ENCODE data around the gene ATRIP. TPM values are rescaled to one million over a fixed set of nuclear protein-coding genes. Genes with fewer than 3 reads are reported as not detected.

The ATRIP gene
- total RNA-seq, 3 donors from 2014 or later (not counting 1 experiment from before 2014, with no cell fraction given), result 8.5 to 11.0 (median 10.6) TPM

GRCh38 chr3:48402907-48403306 lies 43.6 kb upstream of the ATRIP start:
- intact Hi-C loops (cut with micrococcal nuclease), result no loop called here
- Histone ChIP-seq H3K27me3 (ENCODE audit: control insufficient read depth, insufficient read depth, low read length) (no peaks in the 10 kb centered on the region), H3K36me3 (ENCODE audit: control insufficient read depth, insufficient read depth, low read length) (no peaks in the 10 kb centered on the region), H3K4me3 (ENCODE audit: low read length) (no peak overlapping the region), H3K27ac (ENCODE audit: low read length) (no peak overlapping the region), H3K9me3 (ENCODE audit: control insufficient read depth, insufficient read depth, low read length) (no peaks in the 10 kb centered on the region), H3K4me1 (ENCODE audit: control insufficient read depth, insufficient read depth, low read length) (no peaks in the 10 kb centered on the region)
- ATAC-seq, result no peak
- no peaks in the 10 kb centered on the region for H3K4me1 Mint-ChIP-seq
- no peaks in the 10 kb centered on the region for H3K9me3 Mint-ChIP-seq
- no peak overlapping the region for H3K4me3 Mint-ChIP-seq
- no peak for TF ChIP-seq CTCF (IDR thresholded peaks at IDR 0.05)
- H3K36me3 Mint-ChIP-seq, result no peaks in the 10 kb centered on the region
- peaks cover 0 to 6% of the 10 kb centered on the region in 2 donors for H3K27me3 Mint-ChIP-seq (ENCODE audit: low read depth in 2 of 2)
- 71% methylated on average over 3 of the region's 3 CpGs for WGBS (ENCODE audit: insufficient coverage)
- peak in 1 of 2 donors; percentile 4 for DNase-seq
- H3K27ac Mint-ChIP-seq, result no peak overlapping the region

GRCh38 chr3:48403533-48404439 lies 42.8 kb upstream of the ATRIP start:
- Histone ChIP-seq H3K27ac (ENCODE audit: low read length) (no peak overlapping the region), H3K36me3 (ENCODE audit: control insufficient read depth, insufficient read depth, low read length) (no peaks in the 10 kb centered on the region), H3K4me1 (ENCODE audit: control insufficient read depth, insufficient read depth, low read length) (no peaks in the 10 kb centered on the region), H3K4me3 (ENCODE audit: low read length) (no peak overlapping the region), H3K27me3 (ENCODE audit: control insufficient read depth, insufficient read depth, low read length) (no peaks in the 10 kb centered on the region), H3K9me3 (ENCODE audit: control insufficient read depth, insufficient read depth, low read length) (no peaks in the 10 kb centered on the region)
- ATAC-seq (no peak), DNase-seq (peak in 1 of 2 donors; percentile 13)
- no peak for TF ChIP-seq CTCF (IDR thresholded peaks at IDR 0.05)
- Mint-ChIP-seq H3K27me3 (ENCODE audit: low read depth in 2 of 2) (peaks cover 0 to 6% of the 10 kb centered on the region in 2 donors), H3K9me3 (no peaks in the 10 kb centered on the region), H3K27ac (no peak overlapping the region), H3K4me3 (no peak overlapping the region), H3K4me1 (no peaks in the 10 kb centered on the region), H3K36me3 (no peaks in the 10 kb centered on the region)
- WGBS (ENCODE audit: insufficient coverage), result 84% methylated on average over 15 of the region's 15 CpGs
- intact Hi-C loops (cut with micrococcal nuclease), result no loop called here

GRCh38 chr3:48404440-48405342 lies 41.8 kb upstream of the ATRIP start:
- Histone ChIP-seq H3K9me3 (ENCODE audit: control insufficient read depth, insufficient read depth, low read length) (no peaks in the 10 kb centered on the region), H3K27ac (ENCODE audit: low read length) (no peak overlapping the region), H3K36me3 (ENCODE audit: control insufficient read depth, insufficient read depth, low read length) (no peaks in the 10 kb centered on the region), H3K4me3 (ENCODE audit: low read length) (no peak overlapping the region), H3K27me3 (ENCODE audit: control insufficient read depth, insufficient read depth, low read length) (no peaks in the 10 kb centered on the region), H3K4me1 (ENCODE audit: control insufficient read depth, insufficient read depth, low read length) (no peaks in the 10 kb centered on the region)
- DNase-seq (no peak), ATAC-seq (no peak)
- WGBS (ENCODE audit: insufficient coverage), result 87% methylated on average over 21 of the region's 21 CpGs
- no peaks in the 10 kb centered on the region for H3K9me3 Mint-ChIP-seq
- intact Hi-C loops (cut with micrococcal nuclease), result no loop called here
- H3K27ac Mint-ChIP-seq, result no peak overlapping the region
- H3K4me3 Mint-ChIP-seq, result no peak overlapping the region
- no peaks in the 10 kb centered on the region for H3K36me3 Mint-ChIP-seq
- no peaks in the 10 kb centered on the region for H3K4me1 Mint-ChIP-seq
- TF ChIP-seq CTCF (IDR thresholded peaks at IDR 0.05), result no peak
- H3K27me3 Mint-ChIP-seq (ENCODE audit: low read depth in 2 of 2), result peaks cover 0 to 6% of the 10 kb centered on the region in 2 donors
